KMS-11 (cell line): Measurements from ENCODE around the gene C11orf24.

Experiments used
- H2AFZ ChIP-seq: fragments of 200-600 bp; sonication (generic); 2 replicates; pipeline ENCODE4 v1.6.1; 2016; ENCODE audit warnings: antibody characterized with exemption, mixed run types, low read depth
- H3K27ac ChIP-seq: fragments of 200-600 bp; sonication (generic); 2 replicates; pipeline ENCODE4 v1.6.1; 2016; ENCODE audit warnings: mild to moderate bottlenecking, mixed run types
- H3K27me3 ChIP-seq: fragments of 200-600 bp; sonication (generic); 2 replicates; pipeline ENCODE4 v1.6.1; 2017; ENCODE audit warnings: mild to moderate bottlenecking, low read depth, mixed run types, moderate library complexity; ENCODE audit not compliant: insufficient read depth
- H3K36me3 ChIP-seq: fragments of 200-600 bp; sonication (generic); 2 replicates; pipeline ENCODE4 v1.6.1; 2017; ENCODE audit warnings: mild to moderate bottlenecking, mixed run types; ENCODE audit not compliant: insufficient read depth
- H3K4me1 ChIP-seq: fragments of 200-600 bp; sonication (generic); 2 replicates; pipeline ENCODE4 v1.6.1; 2016; ENCODE audit warnings: mild to moderate bottlenecking, low read depth, mixed run types; ENCODE audit not compliant: poor library complexity, severe bottlenecking
- H3K4me2 ChIP-seq: fragments of 200-600 bp; sonication (generic); 2 replicates; pipeline ENCODE4 v1.7.0; 2016; ENCODE audit warnings: mild to moderate bottlenecking, mixed run types
- H3K4me3 ChIP-seq: fragments of 200-600 bp; sonication (generic); IDR thresholded peaks from 2 replicates; pipeline ENCODE4 v1.6.1; 2017; ENCODE audit warnings: low read depth, low read length, mixed read lengths; ENCODE audit not compliant: insufficient read depth
- H3K79me2 ChIP-seq: fragments of 200-600 bp; sonication (generic); 2 replicates; pipeline ENCODE4 v1.6.1; 2016; ENCODE audit warnings: low read depth, mixed run types; ENCODE audit not compliant: insufficient read depth
- H3K9ac ChIP-seq: fragments of 200-600 bp; sonication (generic); 2 replicates; pipeline ENCODE4 v1.6.1; 2016; ENCODE audit warnings: mild to moderate bottlenecking, mixed run types
- H4K20me1 ChIP-seq: fragments of 200-600 bp; sonication (generic); 2 replicates; pipeline ENCODE4 v1.6.1; 2016; ENCODE audit warnings: mild to moderate bottlenecking, mixed run types; ENCODE audit not compliant: insufficient read depth
- TF ChIP-seq, protein P1 (sequence below): fragments of 200-600 bp; sonication (generic); conservative IDR thresholded peaks from 2 replicates; pipeline ENCODE4 v1.6.1; 2017; ENCODE audit warnings: low read depth, mild to moderate bottlenecking, antibody characterized with exemption, low read length, moderate library complexity, mixed read lengths

Gene C11orf24

DNA sequence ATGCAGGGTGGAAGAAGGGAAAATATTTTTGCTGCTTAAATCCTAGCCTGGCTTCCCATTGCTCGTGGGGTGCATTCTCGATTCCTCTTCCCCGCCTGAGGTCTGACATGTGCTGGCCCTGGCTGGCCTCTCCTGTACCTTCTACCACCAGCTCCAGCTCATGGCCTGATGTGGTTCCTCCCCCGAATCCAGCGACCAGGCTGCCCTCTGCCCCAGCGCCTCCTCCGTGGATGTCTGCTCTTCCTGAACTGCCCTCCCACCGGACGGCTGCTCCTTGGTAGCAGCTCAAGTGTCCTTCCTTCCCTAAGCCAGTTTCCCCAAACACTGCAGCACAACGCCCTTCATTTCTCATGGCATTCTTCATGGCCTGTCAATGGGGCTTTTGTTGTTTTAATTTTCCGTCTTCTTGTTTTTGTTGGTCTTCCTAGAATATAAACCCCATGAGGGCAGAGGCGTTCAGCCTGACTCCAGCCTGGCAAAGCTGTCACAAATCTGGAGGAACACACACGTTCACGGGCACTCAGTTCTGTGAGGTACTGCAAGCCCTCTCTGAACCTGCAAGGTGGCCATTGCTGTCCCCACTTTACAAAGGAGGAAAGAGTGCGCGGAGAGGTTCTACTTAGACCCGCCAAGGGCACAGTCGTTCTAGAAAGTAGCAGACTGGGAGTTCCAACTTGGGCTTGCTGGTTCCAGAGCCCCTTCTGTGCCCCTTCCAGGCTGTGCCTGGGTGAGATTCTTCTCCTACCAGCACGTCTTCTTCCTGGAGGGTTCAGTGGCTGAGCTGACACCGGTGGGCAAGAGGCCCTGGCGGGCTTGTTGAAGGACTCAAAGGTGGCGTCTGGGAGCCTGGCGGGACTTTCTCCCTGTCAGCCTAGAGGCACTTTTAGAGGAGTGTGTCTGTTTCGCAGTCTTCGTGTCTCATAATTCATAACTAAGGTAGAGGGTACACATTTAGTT is 39.7 kb upstream of the C11orf24 start:
- Histone ChIP-seq H3K4me1 (peaks cover 22% of the 10 kb centered on the region), H3K4me3 (no peak overlapping the region), H4K20me1 (no peaks in the 10 kb centered on the region), H3K9ac (no peak overlapping the region), H3K27ac (no peak overlapping the region), H3K36me3 (no peaks in the 10 kb centered on the region), H3K27me3 (no peaks in the 10 kb centered on the region), H2AFZ (no peak overlapping the region), H3K4me2 (peak overlapping the region; percentile 25; the same call in 1 of the 2 replicates), H3K79me2 (no peaks in the 10 kb centered on the region; the same call in 1 of the 2 replicates)
- TF ChIP-seq, protein P1, sequence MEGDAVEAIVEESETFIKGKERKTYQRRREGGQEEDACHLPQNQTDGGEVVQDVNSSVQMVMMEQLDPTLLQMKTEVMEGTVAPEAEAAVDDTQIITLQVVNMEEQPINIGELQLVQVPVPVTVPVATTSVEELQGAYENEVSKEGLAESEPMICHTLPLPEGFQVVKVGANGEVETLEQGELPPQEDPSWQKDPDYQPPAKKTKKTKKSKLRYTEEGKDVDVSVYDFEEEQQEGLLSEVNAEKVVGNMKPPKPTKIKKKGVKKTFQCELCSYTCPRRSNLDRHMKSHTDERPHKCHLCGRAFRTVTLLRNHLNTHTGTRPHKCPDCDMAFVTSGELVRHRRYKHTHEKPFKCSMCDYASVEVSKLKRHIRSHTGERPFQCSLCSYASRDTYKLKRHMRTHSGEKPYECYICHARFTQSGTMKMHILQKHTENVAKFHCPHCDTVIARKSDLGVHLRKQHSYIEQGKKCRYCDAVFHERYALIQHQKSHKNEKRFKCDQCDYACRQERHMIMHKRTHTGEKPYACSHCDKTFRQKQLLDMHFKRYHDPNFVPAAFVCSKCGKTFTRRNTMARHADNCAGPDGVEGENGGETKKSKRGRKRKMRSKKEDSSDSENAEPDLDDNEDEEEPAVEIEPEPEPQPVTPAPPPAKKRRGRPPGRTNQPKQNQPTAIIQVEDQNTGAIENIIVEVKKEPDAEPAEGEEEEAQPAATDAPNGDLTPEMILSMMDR, result no peak

DNA sequence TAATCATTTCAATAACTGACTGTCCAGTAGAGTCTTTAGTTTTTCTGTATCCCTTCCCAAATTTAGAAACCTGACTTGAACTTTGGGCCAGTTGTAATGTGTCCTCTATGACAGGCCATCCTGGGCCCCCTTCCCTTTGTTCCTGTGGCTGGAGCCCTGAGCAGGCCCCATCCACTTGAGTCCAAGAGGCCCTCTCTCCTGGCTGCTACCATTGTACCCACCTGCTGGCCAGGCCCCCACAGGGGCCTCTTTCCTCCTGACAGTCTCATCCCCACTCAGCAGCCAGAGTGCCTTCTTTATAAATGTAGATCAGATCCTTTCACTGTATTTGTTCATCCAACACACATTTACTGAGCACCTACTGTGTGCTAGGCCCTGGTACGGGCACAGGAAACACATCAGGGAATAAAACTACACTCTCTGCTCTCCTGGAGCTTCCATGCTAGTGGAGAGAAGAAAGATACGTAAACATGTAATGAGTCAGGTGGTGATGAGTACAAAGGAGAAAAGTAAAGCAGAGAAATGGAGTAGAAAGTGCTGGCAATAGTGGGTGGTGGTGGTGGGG is 37.9 kb upstream of the C11orf24 start:
- no peaks in the 10 kb centered on the region for H4K20me1 ChIP-seq
- no peak overlapping the region for H3K4me3 ChIP-seq
- no peaks in the 10 kb centered on the region; the same call in 1 of the 2 replicates for H3K79me2 ChIP-seq
- no peak overlapping the region for H3K4me2 ChIP-seq
- no peaks in the 10 kb centered on the region for H3K27me3 ChIP-seq
- no peaks in the 10 kb centered on the region for H3K36me3 ChIP-seq
- no peak overlapping the region for H2AFZ ChIP-seq
- H3K9ac ChIP-seq, result no peak overlapping the region
- TF ChIP-seq, protein P1, result no peak
- no peak overlapping the region for H3K27ac ChIP-seq
- peaks cover 21% of the 10 kb centered on the region for H3K4me1 ChIP-seq

DNA sequence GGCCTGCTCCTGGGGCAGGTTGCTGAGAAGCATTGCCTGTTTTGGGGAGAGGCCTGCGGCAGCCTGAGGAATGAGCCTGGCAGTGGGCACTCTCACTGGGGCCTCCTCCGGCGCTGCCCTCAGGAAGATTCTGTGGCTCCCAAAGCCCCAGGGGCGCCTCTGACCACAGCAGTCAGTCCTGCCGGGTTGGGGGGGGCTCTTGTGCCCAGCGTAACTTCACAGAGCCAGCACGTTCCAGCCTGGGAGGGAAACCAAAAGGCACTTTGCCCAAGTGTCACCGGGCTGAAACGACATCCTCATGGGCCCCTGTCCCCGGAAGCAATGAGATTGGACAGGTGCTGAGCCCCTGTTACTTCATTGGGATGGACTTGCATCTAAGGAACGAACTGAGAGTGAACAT is 36.3 kb upstream of the C11orf24 start:
- peaks cover 12% of the 10 kb centered on the region for H3K4me1 ChIP-seq
- no peak overlapping the region for H3K27ac ChIP-seq
- H3K9ac ChIP-seq, result no peak overlapping the region
- H4K20me1 ChIP-seq, result no peaks in the 10 kb centered on the region
- no peak overlapping the region for H3K4me2 ChIP-seq
- no peaks in the 10 kb centered on the region for H3K36me3 ChIP-seq
- TF ChIP-seq, protein P1, result no peak
- no peaks in the 10 kb centered on the region for H3K27me3 ChIP-seq
- no peaks in the 10 kb centered on the region for H3K79me2 ChIP-seq
- no peak overlapping the region for H3K4me3 ChIP-seq
- H2AFZ ChIP-seq, result no peak overlapping the region

DNA sequence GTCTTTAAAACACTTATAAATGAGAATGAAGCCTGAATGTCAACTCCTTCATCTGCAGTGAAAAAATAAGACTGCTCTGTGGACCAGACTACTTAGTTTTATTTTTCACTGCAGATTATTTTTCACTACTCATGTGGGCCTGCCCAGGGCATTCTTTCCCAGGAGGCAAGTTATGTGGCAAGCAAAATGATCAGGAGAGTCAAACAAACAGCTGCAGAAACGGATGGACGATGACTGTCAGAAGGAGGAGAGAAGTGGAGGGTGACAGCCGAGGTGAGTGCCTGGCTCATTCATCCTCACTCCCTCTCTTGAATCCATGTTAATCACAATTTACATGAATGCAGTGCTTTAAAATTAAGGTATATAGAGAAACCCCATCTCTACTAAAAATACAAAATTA is 34.9 kb upstream of the C11orf24 start:
- H3K4me1 ChIP-seq, result peaks cover 12% of the 10 kb centered on the region
- no peaks in the 10 kb centered on the region for H4K20me1 ChIP-seq
- H3K36me3 ChIP-seq, result no peaks in the 10 kb centered on the region
- no peaks in the 10 kb centered on the region for H3K27me3 ChIP-seq
- no peak overlapping the region for H3K4me3 ChIP-seq
- H3K9ac ChIP-seq, result no peak overlapping the region
- TF ChIP-seq, protein P1, result no peak
- no peaks in the 10 kb centered on the region for H3K79me2 ChIP-seq
- no peak overlapping the region for H2AFZ ChIP-seq
- H3K4me2 ChIP-seq, result no peak overlapping the region
- no peak overlapping the region for H3K27ac ChIP-seq
